ENCODE data around the gene CLRN1.

DNA sequence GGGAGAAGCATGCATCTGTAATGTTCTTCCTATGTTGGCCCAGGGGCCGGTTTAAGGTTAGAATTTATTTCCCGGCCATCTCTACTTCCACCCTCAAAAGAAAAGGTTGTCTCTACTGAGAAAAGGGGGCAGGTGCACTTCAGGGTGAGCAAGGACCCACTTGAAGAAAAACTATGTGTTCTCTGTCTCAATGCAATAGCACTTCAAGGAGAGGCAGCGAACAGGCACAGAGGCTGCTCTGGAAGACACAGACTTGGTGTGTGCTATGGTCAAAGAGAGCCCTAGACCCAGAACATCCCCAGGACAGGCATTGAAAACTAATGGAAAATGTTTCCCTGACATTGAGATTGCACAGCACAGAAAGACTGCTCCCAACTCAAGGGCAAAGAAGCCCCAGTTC lies 74.9 kb downstream of the CLRN1 start:
- TF ChIP-seq TAF1 (conservative IDR thresholded peaks at IDR 0.05) (no peak), EGR1 (IDR thresholded peaks at IDR 0.05; ENCODE audit: low read depth in 2 of 2) (no peak), YY1 (IDR thresholded peaks at IDR 0.05) (no peak), SP1 (IDR thresholded peaks at IDR 0.05) (no peak), JUND (IDR thresholded peaks at IDR 0.05) (no peak), RXRA (IDR thresholded peaks at IDR 0.05) (no peak), FOXA2 (IDR thresholded peaks at IDR 0.05) (no peak)
- TF ChIP-seq, protein P1, sequence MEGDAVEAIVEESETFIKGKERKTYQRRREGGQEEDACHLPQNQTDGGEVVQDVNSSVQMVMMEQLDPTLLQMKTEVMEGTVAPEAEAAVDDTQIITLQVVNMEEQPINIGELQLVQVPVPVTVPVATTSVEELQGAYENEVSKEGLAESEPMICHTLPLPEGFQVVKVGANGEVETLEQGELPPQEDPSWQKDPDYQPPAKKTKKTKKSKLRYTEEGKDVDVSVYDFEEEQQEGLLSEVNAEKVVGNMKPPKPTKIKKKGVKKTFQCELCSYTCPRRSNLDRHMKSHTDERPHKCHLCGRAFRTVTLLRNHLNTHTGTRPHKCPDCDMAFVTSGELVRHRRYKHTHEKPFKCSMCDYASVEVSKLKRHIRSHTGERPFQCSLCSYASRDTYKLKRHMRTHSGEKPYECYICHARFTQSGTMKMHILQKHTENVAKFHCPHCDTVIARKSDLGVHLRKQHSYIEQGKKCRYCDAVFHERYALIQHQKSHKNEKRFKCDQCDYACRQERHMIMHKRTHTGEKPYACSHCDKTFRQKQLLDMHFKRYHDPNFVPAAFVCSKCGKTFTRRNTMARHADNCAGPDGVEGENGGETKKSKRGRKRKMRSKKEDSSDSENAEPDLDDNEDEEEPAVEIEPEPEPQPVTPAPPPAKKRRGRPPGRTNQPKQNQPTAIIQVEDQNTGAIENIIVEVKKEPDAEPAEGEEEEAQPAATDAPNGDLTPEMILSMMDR (IDR thresholded peaks at IDR 0.05; ENCODE audit: low read depth, low read length, missing input control) = no peak
- TF ChIP-seq, protein P2, sequence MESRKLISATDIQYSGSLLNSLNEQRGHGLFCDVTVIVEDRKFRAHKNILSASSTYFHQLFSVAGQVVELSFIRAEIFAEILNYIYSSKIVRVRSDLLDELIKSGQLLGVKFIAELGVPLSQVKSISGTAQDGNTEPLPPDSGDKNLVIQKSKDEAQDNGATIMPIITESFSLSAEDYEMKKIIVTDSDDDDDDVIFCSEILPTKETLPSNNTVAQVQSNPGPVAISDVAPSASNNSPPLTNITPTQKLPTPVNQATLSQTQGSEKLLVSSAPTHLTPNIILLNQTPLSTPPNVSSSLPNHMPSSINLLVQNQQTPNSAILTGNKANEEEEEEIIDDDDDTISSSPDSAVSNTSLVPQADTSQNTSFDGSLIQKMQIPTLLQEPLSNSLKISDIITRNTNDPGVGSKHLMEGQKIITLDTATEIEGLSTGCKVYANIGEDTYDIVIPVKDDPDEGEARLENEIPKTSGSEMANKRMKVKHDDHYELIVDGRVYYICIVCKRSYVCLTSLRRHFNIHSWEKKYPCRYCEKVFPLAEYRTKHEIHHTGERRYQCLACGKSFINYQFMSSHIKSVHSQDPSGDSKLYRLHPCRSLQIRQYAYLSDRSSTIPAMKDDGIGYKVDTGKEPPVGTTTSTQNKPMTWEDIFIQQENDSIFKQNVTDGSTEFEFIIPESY (IDR thresholded peaks at IDR 0.05) = no peak
- TF ChIP-seq, protein P3, sequence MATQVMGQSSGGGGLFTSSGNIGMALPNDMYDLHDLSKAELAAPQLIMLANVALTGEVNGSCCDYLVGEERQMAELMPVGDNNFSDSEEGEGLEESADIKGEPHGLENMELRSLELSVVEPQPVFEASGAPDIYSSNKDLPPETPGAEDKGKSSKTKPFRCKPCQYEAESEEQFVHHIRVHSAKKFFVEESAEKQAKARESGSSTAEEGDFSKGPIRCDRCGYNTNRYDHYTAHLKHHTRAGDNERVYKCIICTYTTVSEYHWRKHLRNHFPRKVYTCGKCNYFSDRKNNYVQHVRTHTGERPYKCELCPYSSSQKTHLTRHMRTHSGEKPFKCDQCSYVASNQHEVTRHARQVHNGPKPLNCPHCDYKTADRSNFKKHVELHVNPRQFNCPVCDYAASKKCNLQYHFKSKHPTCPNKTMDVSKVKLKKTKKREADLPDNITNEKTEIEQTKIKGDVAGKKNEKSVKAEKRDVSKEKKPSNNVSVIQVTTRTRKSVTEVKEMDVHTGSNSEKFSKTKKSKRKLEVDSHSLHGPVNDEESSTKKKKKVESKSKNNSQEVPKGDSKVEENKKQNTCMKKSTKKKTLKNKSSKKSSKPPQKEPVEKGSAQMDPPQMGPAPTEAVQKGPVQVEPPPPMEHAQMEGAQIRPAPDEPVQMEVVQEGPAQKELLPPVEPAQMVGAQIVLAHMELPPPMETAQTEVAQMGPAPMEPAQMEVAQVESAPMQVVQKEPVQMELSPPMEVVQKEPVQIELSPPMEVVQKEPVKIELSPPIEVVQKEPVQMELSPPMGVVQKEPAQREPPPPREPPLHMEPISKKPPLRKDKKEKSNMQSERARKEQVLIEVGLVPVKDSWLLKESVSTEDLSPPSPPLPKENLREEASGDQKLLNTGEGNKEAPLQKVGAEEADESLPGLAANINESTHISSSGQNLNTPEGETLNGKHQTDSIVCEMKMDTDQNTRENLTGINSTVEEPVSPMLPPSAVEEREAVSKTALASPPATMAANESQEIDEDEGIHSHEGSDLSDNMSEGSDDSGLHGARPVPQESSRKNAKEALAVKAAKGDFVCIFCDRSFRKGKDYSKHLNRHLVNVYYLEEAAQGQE (IDR thresholded peaks at IDR 0.05) = no peak
